Sigmoid colon (tissue), 7 donors: ENCODE measurements around the gene DNAAF3. TPM values are rescaled to one million over a fixed set of nuclear protein-coding genes. Genes with fewer than 3 reads are reported as not detected.

Source experiments
- DNase-seq: peaks from one replicate; pipeline ENCODE4 v3.0.0-alpha.2; 2019
- H3K27ac ChIP-seq, 4 donors: fragments of 200-600 bp; sonication (generic); one replicate each; pipeline ENCODE4 v1.5.1; 2016 to 2019; ENCODE audit warnings: mild to moderate bottlenecking in 1 of 4
- H3K27me3 ChIP-seq, 3 donors: fragments of 200-600 bp; sonication (generic); one replicate each; pipeline ENCODE4 v1.5.1; 2019; ENCODE audit warnings: mild to moderate bottlenecking in 1 of 3
- H3K36me3 ChIP-seq, 4 donors: fragments of 200-600 bp; sonication (generic); one replicate each; pipeline ENCODE4 v1.5.1; 2016 to 2019
- H3K4me1 ChIP-seq, 4 donors: fragments of 200-600 bp; sonication (generic); one replicate each; pipeline ENCODE4 v1.5.1; 2017 to 2019
- H3K4me3 ChIP-seq, 4 donors: fragments of 200-600 bp; sonication (generic); one replicate each; pipeline ENCODE4 v1.5.1; 2017 to 2019; ENCODE audit warnings: mild to moderate bottlenecking in 2 of 4, moderate library complexity in 1 of 4
- H3K9me3 ChIP-seq, 4 donors: fragments of 200-600 bp in 3 of 4; sonication (generic) in 3 of 4; one replicate each; pipeline versions ENCODE4 v1.5.1 to v1.6.1; 2013 to 2019
- CTCF ChIP-seq, 4 experiments: fragments of 450-650 bp in 3 of 4; fragments of 200-600 bp in 1 of 4; IDR thresholded peaks; one replicate each; pipeline ENCODE4 v1.5.1; 2016 to 2019; ENCODE audit warnings: antibody characterized with exemption in 4 of 4, mild to moderate bottlenecking in 3 of 4, moderate library complexity in 2 of 4
- EP300 ChIP-seq, 4 donors: sonication (generic); formaldehyde crosslinking; IDR thresholded peaks; one replicate each; pipeline ENCODE4 v1.6.1; 2017; ENCODE audit warnings: antibody characterized with exemption in 4 of 4
- POLR2A ChIP-seq, 2 donors: fragments of 450-650 bp; IDR thresholded peaks; one replicate each; pipeline ENCODE4 v1.6.1; 2016; ENCODE audit warnings: antibody characterized with exemption in 2 of 2, mild to moderate bottlenecking in 2 of 2, moderate library complexity in 2 of 2
- POLR2AphosphoS5 ChIP-seq, 4 donors: sonication (generic); formaldehyde crosslinking; IDR thresholded peaks; one replicate each; pipeline ENCODE4 v1.6.1; 2017; ENCODE audit warnings: antibody characterized with exemption in 4 of 4
- WGBS, 2 donors: extraction: QIAGEN DNeasy Blood & Tissue Kit; methylation state at CpG; one replicate each; pipeline ENCODE4 v1.1.7; 2013; 5-methylcytosine and 5-hydroxymethylcytosine counted together
- intact Hi-C: fragments of 100-400 bp; cut with DNase I; formaldehyde crosslinking; loops from one replicate; pipeline ENCODE4 v1.15.1; 2023
- polyA plus RNA-seq, 3 donors: library from polyadenylated mRNA; stranded (reverse); fragments of 200-250 nt; gene quantifications; one replicate each; pipeline ENCODE4 v1.2.3, GENCODE V29; 2013
- total RNA-seq, 4 donors: library from RNA; depleted of rRNA; stranded (reverse); fragments of >200 nt; gene quantifications; one replicate each; pipeline ENCODE4 v1.1.0, GENCODE V29; 2016
- donor health status: healthy with polysubstance abuse.
- donor health status: Bipolar disorder and iron deficiency.
- donor health status: healthy.

The DNAAF3 gene
- total and polyA plus RNA-seq, 7 donors = 1.1 TPM; not detected in 6

GRCh38 chr19:55178781-55179599 lies 12.6 kb upstream of the DNAAF3 start:
- DNase-seq = no peak
- Histone ChIP-seq H3K9me3 (no peaks in the 10 kb centered on the region), H3K4me1 (peaks cover 0 to 29% (median 18%) of the 10 kb centered on the region in 4 donors), H3K27ac (no peak overlapping the region), H3K4me3 (peak overlapping the region in 3 of 4 donors; percentile 2 to 35 (median 29)), H3K36me3 (no peaks in the 10 kb centered on the region), H3K27me3 (peaks cover 54 to 96% (median 89%) of the 10 kb centered on the region in 3 donors)
- WGBS, 2 donors = 5 to 14% methylated on average over 61 of the region's 61 CpGs
- TF ChIP-seq POLR2AphosphoS5 (IDR thresholded peaks at IDR 0.05) = no peak
- TF ChIP-seq POLR2A (IDR thresholded peaks at IDR 0.05) = no peak
- TF ChIP-seq EP300 (IDR thresholded peaks at IDR 0.05) = no peak
- TF ChIP-seq CTCF (IDR thresholded peaks at IDR 0.05) = no peak
- intact Hi-C loops = no loop called here

- Histone ChIP-seq H3K4me3 (no peak overlapping the region), H3K4me1 (peaks cover 0 to 37% (median 27%) of the 10 kb centered on the region in 4 donors), H3K9me3 (no peaks in the 10 kb centered on the region), H3K27me3 (peaks cover 66 to 100% (median 98%) of the 10 kb centered on the region in 3 donors), H3K27ac (no peak overlapping the region), H3K36me3 (no peaks in the 10 kb centered on the region)
- 15 to 36% methylated on average over 2 of the region's 2 CpGs for WGBS, 2 donors
- DNase-seq = no peak
- intact Hi-C loops = no loop called here
- TF ChIP-seq EP300 (IDR thresholded peaks at IDR 0.05) (no peak), CTCF (IDR thresholded peaks at IDR 0.05) (no peak), POLR2AphosphoS5 (IDR thresholded peaks at IDR 0.05) (no peak), POLR2A (IDR thresholded peaks at IDR 0.05) (no peak)
These were observed 9.7 kb upstream of the DNAAF3 start for GRCh38 chr19:55176076-55176475.

- no peak for TF ChIP-seq CTCF (IDR thresholded peaks at IDR 0.05)
- no peak for TF ChIP-seq EP300 (IDR thresholded peaks at IDR 0.05)
- no peak for TF ChIP-seq POLR2A (IDR thresholded peaks at IDR 0.05)
- no peak for TF ChIP-seq POLR2AphosphoS5 (IDR thresholded peaks at IDR 0.05)
- intact Hi-C loops = no loop called here
- WGBS, 2 donors = 61 to 74% methylated on average over 43 of the region's 43 CpGs
These were observed 8.9 kb upstream of the DNAAF3 start for GRCh38 chr19:55175117-55175867.

GRCh38 chr19:55174425-55175116 lies 8.2 kb upstream of the DNAAF3 start:
- 65 to 69% methylated on average over 21 of the region's 21 CpGs for WGBS, 2 donors
- no peak for TF ChIP-seq POLR2AphosphoS5 (IDR thresholded peaks at IDR 0.05)
- TF ChIP-seq POLR2A (IDR thresholded peaks at IDR 0.05) = no peak
- TF ChIP-seq CTCF (IDR thresholded peaks at IDR 0.05) = no peak
- no peak for TF ChIP-seq EP300 (IDR thresholded peaks at IDR 0.05)
- H3K9me3 ChIP-seq = no peaks in the 10 kb centered on the region
- intact Hi-C loops = no loop called here
- DNase-seq = no peak
- no peak overlapping the region for H3K27ac ChIP-seq
- peaks cover 0 to 29% (median 19%) of the 10 kb centered on the region in 4 donors for H3K4me1 ChIP-seq
- H3K27me3 ChIP-seq = peaks cover 52 to 100% (median 97%) of the 10 kb centered on the region in 3 donors
- H3K4me3 ChIP-seq = no peak overlapping the region
- H3K36me3 ChIP-seq = no peaks in the 10 kb centered on the region

More at GRCh38 chr19:55175117-55175867, 8.9 kb upstream of the DNAAF3 start:
- Histone ChIP-seq H3K36me3 (no peaks in the 10 kb centered on the region), H3K27me3 (peaks cover 59 to 100% (median 97%) of the 10 kb centered on the region in 3 donors), H3K4me3 (no peak overlapping the region), H3K4me1 (peaks cover 0 to 36% (median 26%) of the 10 kb centered on the region in 4 donors), H3K9me3 (no peaks in the 10 kb centered on the region), H3K27ac (no peak overlapping the region)
- DNase-seq = no peak
